H1 (cell line): ENCODE results near the gene UBE2D4. TPM values are rescaled to one million over a fixed set of nuclear protein-coding genes. Genes with fewer than 3 reads are reported as not detected.

Experiments used
- CTCF ChIA-PET: fragments of 300-600 bp; sonication (Branson Sonifier 250); formaldehyde crosslinking; loops from one replicate; lab custom pipeline; 2021; ENCODE audit not compliant: partially characterized antibody; lab: Charles Lee
- POLR2A ChIA-PET: fragments of 300-600 bp; sonication (Branson Sonifier 250); formaldehyde crosslinking; loops from one replicate; lab custom pipeline; 2021; ENCODE audit warnings: inconsistent platforms; ENCODE audit not compliant: partially characterized antibody; lab: Charles Lee
- DNase-seq, 2 experiments: peaks; one replicate each; pipeline versions ENCODE4 v3.0.0 to v3.0.0-alpha.2; 2010 to 2022; ENCODE audit warnings: low spot score in 2 of 2, low read depth in 1 of 2, mixed read lengths in 1 of 2
- FAIRE-seq: peaks from 2 replicates; lab custom pipeline; 2011; peaks lifted over from hg19 to GRCh38; lab: Jason Lieb, UNC
- H2AFZ ChIP-seq: 2 replicates; pipeline ENCODE4 v1.8.1; 2012; ENCODE audit warnings: low read length, inconsistent platforms
- H2AK5ac ChIP-seq: 2 replicates; pipeline ENCODE4 v1.6.1; 2013; ENCODE audit warnings: low read depth, low read length
- H2BK120ac ChIP-seq: replicated peaks from 2 replicates; pipeline ENCODE3; 2013; ENCODE audit warnings: low read depth, low read length, inconsistent platforms
- H2BK12ac ChIP-seq: 2 replicates; pipeline ENCODE4 v1.6.1; 2013; ENCODE audit warnings: low read depth, low read length
- H2BK15ac ChIP-seq: 2 replicates; pipeline ENCODE4 v1.6.1; 2013; ENCODE audit warnings: low read length
- H2BK20ac ChIP-seq: 2 replicates; pipeline ENCODE4 v1.6.1; 2013; ENCODE audit warnings: low read length
- H2BK5ac ChIP-seq: 2 replicates; pipeline ENCODE4 v1.6.1; 2013; ENCODE audit warnings: low read depth, low read length
- H3K14ac ChIP-seq: 2 replicates; pipeline ENCODE4 v1.6.1; 2013; ENCODE audit warnings: inconsistent platforms; ENCODE audit not compliant: insufficient read length
- H3K18ac ChIP-seq: 2 replicates; pipeline ENCODE4 v1.6.1; 2013; ENCODE audit warnings: low read length; ENCODE audit errors: extremely low read depth
- H3K23ac ChIP-seq: 2 replicates; pipeline ENCODE4 v1.6.1; 2013; ENCODE audit warnings: inconsistent platforms; ENCODE audit not compliant: insufficient read length
- H3K23me2 ChIP-seq: 2 replicates; pipeline ENCODE4 v1.6.1; 2013; ENCODE audit warnings: low read depth, low read length
- H3K27ac ChIP-seq: 2 replicates; pipeline ENCODE4 v1.6.1; 2011; ENCODE audit warnings: low read depth, low read length, inconsistent platforms
- H3K27me3 ChIP-seq, 4 experiments: replicated peaks in 1 of 4; 1 replicate in 1 of 4; 2 replicates in 3 of 4; pipeline versions ENCODE4 v1.6.1 to v1.8.1; 2011 to 2013; ENCODE audit warnings: low read length in 3 of 4, mild to moderate bottlenecking in 3 of 4, inconsistent platforms in 2 of 4, mixed read lengths in 2 of 4, moderate library complexity in 1 of 4; ENCODE audit not compliant: control insufficient read depth in 3 of 4, insufficient read depth in 3 of 4; ENCODE audit errors: extremely low read depth in 1 of 4
- H3K36me3 ChIP-seq, 4 experiments: 2 replicates each; pipeline versions ENCODE4 v1.6.1 to v1.8.1; 2011 to 2013; ENCODE audit warnings: mild to moderate bottlenecking in 4 of 4, low read length in 3 of 4, moderate library complexity in 2 of 4, control low read depth in 1 of 4, inconsistent platforms in 1 of 4; ENCODE audit not compliant: insufficient read depth in 4 of 4, control insufficient read depth in 2 of 4
- H3K4ac ChIP-seq: replicated peaks from 2 replicates; pipeline ENCODE3; 2013; ENCODE audit warnings: low read length, low read depth, mixed read lengths, inconsistent platforms; ENCODE audit not compliant: insufficient read length
- H3K4me1 ChIP-seq, 4 experiments: replicated peaks in 1 of 4; 1 replicate in 1 of 4; 2 replicates in 3 of 4; pipeline versions ENCODE4 v1.6.1 to v1.8.1; 2011 to 2013; ENCODE audit warnings: low read length in 3 of 4, inconsistent platforms in 2 of 4, mixed read lengths in 1 of 4; ENCODE audit not compliant: insufficient read depth in 4 of 4, control insufficient read depth in 3 of 4
- H3K4me2 ChIP-seq, 2 experiments: 2 replicates each; pipeline versions ENCODE4 v1.6.1 to v1.8.1; 2011 to 2013; ENCODE audit warnings: low read depth in 2 of 2, low read length in 2 of 2, control low read depth in 1 of 2, inconsistent platforms in 1 of 2, mild to moderate bottlenecking in 1 of 2; ENCODE audit not compliant: insufficient read depth in 1 of 2
- H3K4me3 ChIP-seq, 4 experiments: fragments of 200-600, 300-600 bp in 1 of 4; sonication (generic), shearing (Covaris generic), sonication (Bioruptor Twin) in 1 of 4; 2 replicates each; pipeline versions ENCODE4 v1.5.1 to v1.8.1; 2011 to 2016; ENCODE audit warnings: low read length in 4 of 4, low read depth in 3 of 4, control low read depth in 2 of 4, inconsistent platforms in 2 of 4, mild to moderate bottlenecking in 2 of 4, mixed read lengths in 1 of 4, moderate library complexity in 1 of 4; ENCODE audit not compliant: insufficient read depth in 2 of 4; ENCODE audit errors: extremely low read depth in 1 of 4
- H3K56ac ChIP-seq: replicated peaks from 2 replicates; pipeline ENCODE3; 2013; ENCODE audit warnings: low read depth, mild to moderate bottlenecking, mixed read lengths, low read length, inconsistent platforms; ENCODE audit not compliant: insufficient read length
- H3K79me1 ChIP-seq: 2 replicates; pipeline ENCODE4 v1.6.1; 2013; ENCODE audit warnings: low read depth, low read length, control low read depth
- H3K79me2 ChIP-seq, 2 experiments: 2 replicates each; pipeline versions ENCODE4 v1.6.1 to v1.8.1; 2012 to 2013; ENCODE audit warnings: low read length in 2 of 2, mild to moderate bottlenecking in 2 of 2, inconsistent platforms in 1 of 2; ENCODE audit not compliant: insufficient read depth in 2 of 2, control insufficient read depth in 1 of 2
- H3K9ac ChIP-seq, 4 experiments: replicated peaks in 1 of 4; 1 replicate in 1 of 4; 2 replicates in 3 of 4; pipeline versions ENCODE4 v1.6.1 to v1.8.1; 2011 to 2013; ENCODE audit warnings: low read depth in 3 of 4, low read length in 3 of 4, control low read depth in 2 of 4, mild to moderate bottlenecking in 2 of 4, moderate library complexity in 2 of 4, inconsistent platforms in 1 of 4; ENCODE audit errors: extremely low read depth in 1 of 4
- H3K9me3 ChIP-seq, 2 experiments: 2 replicates each; pipeline versions ENCODE4 v1.6.1 to v1.8.1; 2012 to 2013; ENCODE audit warnings: mild to moderate bottlenecking in 2 of 2, moderate library complexity in 2 of 2, control low read depth in 1 of 2, inconsistent platforms in 1 of 2, low read depth in 1 of 2, low read length in 1 of 2, mixed read lengths in 1 of 2; ENCODE audit not compliant: insufficient read depth in 2 of 2
- H4K20me1 ChIP-seq, 2 experiments: replicated peaks in 1 of 2; 2 replicates each; pipeline versions ENCODE3 to v1.8.1; 2011 to 2013; ENCODE audit warnings: inconsistent platforms in 2 of 2, low read length in 2 of 2, mild to moderate bottlenecking in 1 of 2; ENCODE audit not compliant: insufficient read depth in 2 of 2, control insufficient read depth in 1 of 2
- H4K5ac ChIP-seq: 2 replicates; pipeline ENCODE4 v1.6.1; 2013; ENCODE audit warnings: low read length, low read depth, mixed read lengths, inconsistent platforms; ENCODE audit not compliant: insufficient read length
- H4K8ac ChIP-seq: 2 replicates; pipeline ENCODE4 v1.8.0; 2013; ENCODE audit warnings: mild to moderate bottlenecking, moderate library complexity, low read length, inconsistent platforms; ENCODE audit not compliant: insufficient read depth; ENCODE audit errors: extremely low read depth
- H4K91ac ChIP-seq: replicated peaks from 2 replicates; pipeline ENCODE3; 2013; ENCODE audit warnings: low read length, mixed read lengths, inconsistent platforms; ENCODE audit not compliant: insufficient read length
- CTBP2 ChIP-seq: IDR thresholded peaks from 2 replicates; pipeline ENCODE4 v1.7.0; 2011; ENCODE audit warnings: borderline replicate concordance, mild to moderate bottlenecking, moderate library complexity, mixed read lengths, low read length; ENCODE audit not compliant: insufficient read depth, insufficient read length
- EP300 ChIP-seq, 2 experiments: IDR thresholded peaks; 1 replicate in 1 of 2; 2 replicates in 1 of 2; pipeline ENCODE4 v1.6.1; 2011 to 2012; ENCODE audit warnings: low read depth in 2 of 2, low read length in 2 of 2, mild to moderate bottlenecking in 2 of 2, borderline replicate concordance in 1 of 2, inconsistent platforms in 1 of 2, moderate library complexity in 1 of 2
- KDM4A ChIP-seq: IDR thresholded peaks from one replicate; pipeline ENCODE4 v1.7.1; 2012; ENCODE audit warnings: low read depth, mild to moderate bottlenecking, moderate library complexity, low read length, inconsistent platforms; ENCODE audit not compliant: severe bottlenecking
- SIN3A ChIP-seq, 2 experiments: IDR thresholded peaks in 1 of 2; conservative IDR thresholded peaks in 1 of 2; 2 replicates each; pipeline ENCODE4 v1.6.1; 2011 to 2012; ENCODE audit warnings: low read length in 2 of 2, improper control_type of control experiment in 1 of 2, low read depth in 1 of 2, mild to moderate bottlenecking in 1 of 2
- YY1 ChIP-seq: IDR thresholded peaks from 2 replicates; pipeline ENCODE4 v1.6.1; 2011; ENCODE audit warnings: low read depth, mild to moderate bottlenecking, low read length
- WGBS, 2 experiments: shearing (Covaris generic) in 1 of 2; methylation state at CpG; one replicate each; pipeline versions ENCODE4 v1.1.6 to v1.1.7; 2013 to 2015; ENCODE audit warnings: low lambda C conversion rate in 2 of 2, mixed read lengths in 2 of 2, inconsistent platforms in 1 of 2, low coverage in 1 of 2, missing lambda C conversion rate in 1 of 2; ENCODE audit not compliant: insufficient replicate concordance in 2 of 2, insufficient coverage in 1 of 2, insufficient read length in 1 of 2; ENCODE audit errors: extremely low coverage in 1 of 2, missing lambda C conversion rate in 1 of 2; 5-methylcytosine and 5-hydroxymethylcytosine counted together
- polyA plus RNA-seq, 7 experiments: library from polyadenylated mRNA; depleted of rRNA in 3 of 7; stranded (reverse) in 5 of 7; unstranded in 2 of 7; fragments of >200 nt in 5 of 7; fragments of 200-250 nt in 2 of 7; gene quantifications; 1 replicate in 5 of 7; 2 replicates in 1 of 7; 4 replicates in 1 of 7; pipeline versions ENCODE4 v1.2.1 to v1.2.3, GENCODE V29; 2011 to 2013; ENCODE audit warnings: missing spikeins in 2 of 7, mixed read lengths in 2 of 7
- total RNA-seq: library from RNA; stranded (reverse); fragmentation: NEBNext Ultra II Directional; extraction: Animal tissue kit (Norgen Biotek cat#: 25700); gene quantifications from 2 replicates; pipeline ENCODE4 v1.2.1, GENCODE V29; 2021

The UBE2D4 gene
- total and polyA plus RNA-seq, 2 of the 8 experiments (the other 6 are each of a cell fraction or from before 2014, with no cell fraction given), result 3.4 to 9.4 TPM

DNA sequence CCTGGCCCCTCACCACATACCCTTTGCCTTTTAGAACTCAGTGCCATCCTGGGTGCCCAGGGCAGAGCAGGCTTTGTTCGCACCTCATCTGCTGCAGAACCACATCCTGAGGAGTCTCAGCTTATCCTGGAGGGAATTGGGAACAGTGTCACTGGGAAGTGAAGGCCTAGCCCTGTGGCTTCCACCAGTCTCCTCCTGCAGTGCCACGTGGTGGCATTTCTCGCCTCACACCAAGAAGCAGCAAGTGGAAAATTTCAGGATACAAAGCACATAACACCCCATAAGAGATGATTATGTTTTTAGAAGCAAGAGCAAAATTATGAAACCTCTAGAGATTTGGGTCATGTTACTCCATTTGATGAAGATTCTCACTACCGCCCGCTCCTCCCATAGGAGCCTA, 26.8 kb downstream of the UBE2D4 start:
- Histone ChIP-seq H2AFZ (no peak overlapping the region), H3K23ac (no peak overlapping the region), H3K23me2 (no peaks in the 10 kb centered on the region), H3K27ac (no peak overlapping the region), H3K4me2 (no peak overlapping the region), H3K27me3 (no peaks in the 10 kb centered on the region), H2BK12ac (no peak overlapping the region), H3K14ac (no peak overlapping the region), H2AK5ac (no peak overlapping the region), H2BK20ac (no peak overlapping the region), H3K4me3 (no peak overlapping the region), H4K91ac (no peak overlapping the region), H3K4me1 (no peaks in the 10 kb centered on the region), H2BK5ac (no peak overlapping the region), H3K79me2 (no peaks in the 10 kb centered on the region), H3K9me3 (no peaks in the 10 kb centered on the region), H3K9ac (no peak overlapping the region), H3K18ac (no peak overlapping the region), H3K79me1 (no peaks in the 10 kb centered on the region), H3K36me3 (no peaks in the 10 kb centered on the region), H3K56ac (no peak overlapping the region), H4K20me1 (no peaks in the 10 kb centered on the region), H3K4ac (no peak overlapping the region), H2BK15ac (no peak overlapping the region), H4K8ac (no peak overlapping the region), H4K5ac (no peak overlapping the region), H2BK120ac (no peak overlapping the region)
- POLR2A ChIA-PET, result no interaction called here
- DNase-seq (no peak), FAIRE-seq (no peak)
- CTCF ChIA-PET, result interaction anchor here (1.1 to 3.3 kb wide), 2 partner anchors 9 to 117 kb away, joined by 3 to 28 read pairs; no protein-coding TSS in a partner anchor
- 94% methylated on average over 5 of the region's 5 CpGs; no CpG with 5 or more reads in 1 of the 2 experiments for WGBS, 2 experiments
- TF ChIP-seq EP300 (IDR thresholded peaks at IDR 0.05; ENCODE audit: borderline replicate concordance in 1 of 2, low read depth in 2 of 2, low read length in 2 of 2) (no peak), KDM4A (no peak), CTBP2 (no peak), SIN3A (conservative IDR thresholded peaks at IDR 0.05 in 1 of 2, IDR thresholded peaks at IDR 0.05 in 1 of 2; ENCODE audit: low read depth in 1 of 2, low read length in 2 of 2) (no peak), YY1 (no peak)
- TF ChIP-seq, all 59 proteins: peak for 0
